GM12878 (cell line): ENCODE results near the gene SMARCC1. TPM values are rescaled to one million over a fixed set of nuclear protein-coding genes. Genes with fewer than 3 reads are reported as not detected.

Source experiments
- ATAC-seq: fragments of 200-7000 bp; cut with Tn5 transposase; 3 replicates; pipeline ENCODE4 v1.9.1; 2020; ENCODE audit warnings: mild to moderate bottlenecking, moderate library complexity
- Bru-seq: library from RNA; stranded (reverse); fragments of 400-500 nt; gene quantifications from one replicate; lab custom pipeline; 2021; lab: Mats Ljungman, UMichigan
- BruChase-seq, 2 experiments: library from RNA; stranded (reverse); fragments of 400-500 nt; gene quantifications; one replicate each; lab custom pipeline; 2021; lab: Mats Ljungman, UMichigan
- BruUV-seq: library from RNA; stranded (reverse); fragments of 400-500 nt; replicated peaks from 2 replicates; lab custom pipeline; 2021; lab: Mats Ljungman, UMichigan
- CTCF ChIA-PET: fragments of 300-600 bp; sonication (Branson Sonifier 250); formaldehyde crosslinking; extraction: SDS; loops from one replicate; lab custom pipeline; 2021; ENCODE audit warnings: inconsistent platforms; lab: Yijun Ruan, JAX
- POLR2A ChIA-PET: fragments of 350-600 bp; formaldehyde crosslinking; extraction: SDS; loops from one replicate; lab custom pipeline; 2021; ENCODE audit warnings: inconsistent platforms; lab: Charles Lee
- RAD21 ChIA-PET: fragments of 300-600 bp; sonication (Branson Sonifier 250); formaldehyde crosslinking; loops from one replicate; lab custom pipeline; 2023; ENCODE audit warnings: antibody characterized with exemption; ENCODE audit not compliant: unreplicated experiment; lab: Charles Lee
- SMC1A ChIA-PET: fragments of 300-600 bp; sonication (Branson Sonifier 250); formaldehyde crosslinking; loops from one replicate; lab custom pipeline; 2023; ENCODE audit not compliant: unreplicated experiment, uncharacterized antibody; lab: Charles Lee
- DNase-seq: peaks from one replicate; pipeline ENCODE4 v3.0.0-alpha.2; 2011; ENCODE audit warnings: low read depth, low spot score
- FAIRE-seq: peaks from 3 replicates; lab custom pipeline; 2011; peaks lifted over from hg19 to GRCh38; lab: Jason Lieb, UNC
- H2AFZ ChIP-seq: 2 replicates; pipeline ENCODE4 v1.6.0; 2011; ENCODE audit warnings: low read depth, low read length, control low read depth; ENCODE audit not compliant: control insufficient read depth
- H3K27ac ChIP-seq: 2 replicates; pipeline ENCODE4 v1.5.1; 2011; ENCODE audit warnings: control low read depth; ENCODE audit not compliant: control insufficient read depth, insufficient read depth
- H3K27me3 ChIP-seq, 2 experiments: replicated peaks in 1 of 2; 2 replicates each; pipeline versions ENCODE4 v1.6.0 to v1.6.1; 2011; ENCODE audit warnings: low read length in 1 of 2; ENCODE audit not compliant: control insufficient read depth in 2 of 2, insufficient read depth in 2 of 2
- H3K36me3 ChIP-seq, 2 experiments: 2 replicates each; pipeline ENCODE4 v1.5.1; 2011; ENCODE audit warnings: low read length in 1 of 2; ENCODE audit not compliant: control insufficient read depth in 2 of 2, insufficient read depth in 2 of 2
- H3K4me1 ChIP-seq: 2 replicates; pipeline ENCODE4 v1.6.1; 2011; ENCODE audit warnings: mild to moderate bottlenecking, low read length, moderate library complexity, mixed read lengths; ENCODE audit not compliant: control insufficient read depth, insufficient read depth
- H3K4me2 ChIP-seq: 2 replicates; pipeline ENCODE4 v1.6.0; 2011; ENCODE audit warnings: control low read depth; ENCODE audit not compliant: control insufficient read depth, insufficient read depth
- H3K4me3 ChIP-seq: fragments of 200-600 bp; sonication (generic); 2 replicates; pipeline ENCODE4 v1.5.1; 2016
- H3K79me2 ChIP-seq: 2 replicates; pipeline ENCODE4 v1.6.0; 2011; ENCODE audit warnings: low read length; ENCODE audit not compliant: control insufficient read depth, insufficient read depth
- H3K9ac ChIP-seq: 2 replicates; pipeline ENCODE4 v1.8.0; 2011; ENCODE audit warnings: low read length, control low read depth, mixed read lengths; ENCODE audit not compliant: control insufficient read depth, insufficient read depth
- H3K9me3 ChIP-seq: replicated peaks from 3 replicates; pipeline ENCODE4 v1.5.1; 2011; ENCODE audit warnings: mild to moderate bottlenecking, low read length; ENCODE audit not compliant: control insufficient read depth, insufficient read depth
- H4K20me1 ChIP-seq: 2 replicates; pipeline ENCODE4 v1.6.0; 2011; ENCODE audit not compliant: control insufficient read depth, insufficient read depth
- ASH2L ChIP-seq: fragments of 300-600, 200-600 bp; sonication (generic); IDR thresholded peaks from 2 replicates; pipeline ENCODE4 v1.6.1; 2017; ENCODE audit warnings: low read depth, mild to moderate bottlenecking, borderline replicate concordance
- CREM ChIP-seq: IDR thresholded peaks from 2 replicates; pipeline ENCODE4 v1.6.1; 2014; ENCODE audit warnings: antibody characterized with exemption, low read depth
- EZH2 ChIP-seq: IDR thresholded peaks from 2 replicates; pipeline ENCODE4 v1.6.1; 2012; ENCODE audit warnings: low read depth, mild to moderate bottlenecking, control low read depth, inconsistent platforms, low read length, borderline replicate concordance; ENCODE audit not compliant: control insufficient read depth
- JUNB ChIP-seq: IDR thresholded peaks from 2 replicates; pipeline ENCODE4 v1.6.1; 2016; ENCODE audit warnings: antibody characterized with exemption, mild to moderate bottlenecking
- LARP7 ChIP-seq: fragments of 450-650 bp; IDR thresholded peaks from 2 replicates; pipeline ENCODE4 v1.6.1; 2017; ENCODE audit warnings: mild to moderate bottlenecking
- NBN ChIP-seq: fragments of 450-650 bp; IDR thresholded peaks from 2 replicates; pipeline ENCODE4 v1.6.1; 2016
- POLR2AphosphoS2 ChIP-seq: IDR thresholded peaks from 2 replicates; pipeline ENCODE4 v1.6.1; 2011; ENCODE audit warnings: low read depth, mild to moderate bottlenecking, low read length, improper control_type of control experiment, moderate library complexity
- RCOR1 ChIP-seq: conservative IDR thresholded peaks from 2 replicates; pipeline ENCODE4 v1.6.1; 2012; ENCODE audit warnings: low read depth, low read length, improper control_type of control experiment
- SRF ChIP-seq, 2 experiments: IDR thresholded peaks; 2 replicates each; pipeline ENCODE4 v1.6.1; 2011; ENCODE audit warnings: low read depth in 2 of 2, low read length in 2 of 2, mild to moderate bottlenecking in 1 of 2, moderate library complexity in 1 of 2
- YBX1 ChIP-seq: fragments of 450-650 bp; IDR thresholded peaks from 2 replicates; pipeline ENCODE4 v1.6.1; 2016; ENCODE audit warnings: antibody characterized with exemption
- ZBED1 ChIP-seq: IDR thresholded peaks from 2 replicates; pipeline ENCODE4 v1.6.1; 2016; ENCODE audit warnings: borderline replicate concordance
- ZNF24 ChIP-seq: fragments of 450-650 bp; IDR thresholded peaks from 2 replicates; pipeline ENCODE4 v1.6.1; 2017; ENCODE audit warnings: antibody characterized with exemption, mild to moderate bottlenecking
- WGBS: methylation state at CpG from one replicate; pipeline ENCODE4 v1.1.6; 2016; ENCODE audit warnings: low lambda C conversion rate; ENCODE audit not compliant: insufficient replicate concordance, insufficient coverage; ENCODE audit errors: missing lambda C conversion rate; 5-methylcytosine and 5-hydroxymethylcytosine counted together
- in situ Hi-C: fragments of 300-500 bp; cut with MboI; formaldehyde crosslinking; loops from 9 replicates; pipeline ENCODE4 v1.14.3; 2018; ENCODE audit warnings: mixed read lengths
- intact Hi-C: fragments of 100-400 bp; cut with micrococcal nuclease; formaldehyde crosslinking; loops from one replicate; pipeline ENCODE4 v1.14.2; 2022; ENCODE audit not compliant: unreplicated experiment
- long read RNA-seq, 2 experiments: library from polyadenylated mRNA; unstranded; transcript quantifications; one replicate each; pipeline ENCODE4 v2.0.0, GENCODE V29; 2019 to 2020
- polyA minus RNA-seq, 3 experiments: library from RNA; depleted of rRNA, polyadenylated mRNA; stranded (reverse); fragments of >200 nt; gene quantifications; 2 replicates each; pipeline ENCODE4 v1.2.3, GENCODE V29; 2011
- polyA plus RNA-seq, 11 experiments: library from polyadenylated mRNA; depleted of rRNA in 4 of 11; unstranded in 6 of 11; stranded (reverse) in 5 of 11; fragments of >200 nt; fragmentation: Nextera tagmentation in 4 of 11; fragmentation: Illumina TruSeq in 1 of 11; extraction: Ambion mirVana in 4 of 11; extraction: Trizol in 1 of 11; gene quantifications; 1 replicate in 1 of 11; 2 replicates in 10 of 11; pipeline versions ENCODE4 v1.2.1 to v1.2.3, GENCODE V29; 2011 to 2016; ENCODE audit warnings: inconsistent platforms in 2 of 11, missing spikeins in 2 of 11, low read depth in 1 of 11
- total RNA-seq, 4 experiments: library from RNA; depleted of rRNA in 3 of 4; stranded (reverse); fragments of >200 nt in 3 of 4; fragmentation: Illumina TruSeq in 1 of 4; extraction: Trizol in 1 of 4; gene quantifications; 2 replicates each; pipeline versions ENCODE4 v1.2.1 to v1.2.3, GENCODE V29; 2013 to 2021
- TF ChIP-seq, protein P1 (sequence below): fragments of 450-650 bp; IDR thresholded peaks from 2 replicates; pipeline ENCODE4 v1.6.1; 2017; ENCODE audit warnings: mild to moderate bottlenecking, moderate library complexity
- TF ChIP-seq, protein P2 (sequence below): fragments of 450-650 bp; IDR thresholded peaks from 2 replicates; pipeline ENCODE4 v1.6.1; 2014; ENCODE audit warnings: mild to moderate bottlenecking

SMARCC1 gene
- total RNA-seq (2013; cell fraction: nucleolus; rRNA removed) = 181 and 197 TPM in 2 replicates
- total RNA-seq (2014; rRNA removed) (49.2 and 55.9 TPM in 2 replicates), total RNA-seq (2014; rRNA removed; fragmentation: Illumina TruSeq; extraction: Trizol) (62.7 and 65.0 TPM in 2 replicates), total RNA-seq (2021) (145 and 147 TPM in 2 replicates), polyA plus RNA-seq (2011; rRNA removed) (39.4 and 65.6 TPM in 2 replicates), polyA plus RNA-seq (2014; fragmentation: Illumina TruSeq; extraction: Trizol) (84.1 and 84.5 TPM in 2 replicates), polyA plus RNA-seq (2014; fragmentation: Nextera tagmentation; extraction: Ambion mirVana) (10 to 100 TPM; 26.6 to 29.2 TPM), polyA plus RNA-seq (2014; rRNA removed) (33.5 and 34.4 TPM in 2 replicates), polyA plus RNA-seq (2016; fragmentation: Nextera tagmentation; extraction: Ambion mirVana) (100 to 1,000 TPM; 116 to 120 TPM), polyA minus RNA-seq (2011; rRNA and poly(A)+ RNA removed) (56.6 and 89.7 TPM in 2 replicates), Bru-seq, nascent RNA (percentile 88 among the genes with signal in this experiment), BruChase-seq, experiment 1, labeled RNA remaining after a 6-hour chase (percentile 90 among the genes with signal in this experiment), BruChase-seq, experiment 2, labeled RNA remaining after a 2-hour chase (percentile 88 among the genes with signal in this experiment)
- 37.4 TPM for polyA plus RNA-seq (2011; ENCODE audit: low read depth)
- polyA plus RNA-seq (2011; cell fraction: cytosol; rRNA removed) = 18.2 and 21.0 TPM in 2 replicates
- 35.7 and 50.6 TPM in 2 replicates for polyA plus RNA-seq (2011; cell fraction: nucleus; rRNA removed)
- 46.6 and 50.4 TPM in 2 replicates for polyA plus RNA-seq (2012)
- 29.8 and 35.3 TPM in 2 replicates for polyA minus RNA-seq (2011; cell fraction: cytosol; rRNA and poly(A)+ RNA removed)
- 31.7 and 57.6 TPM in 2 replicates for polyA minus RNA-seq (2011; cell fraction: nucleus; rRNA and poly(A)+ RNA removed)
- long read RNA-seq, experiment 1, partial matches to known transcripts = 15 of 22 reads
- long read RNA-seq, experiment 1, other reads (novel, unspliced or antisense) = 7 of 22 reads
- long read RNA-seq, experiment 2, partial matches to known transcripts = 33 of 72 reads
- long read RNA-seq, experiment 2, other reads (novel, unspliced or antisense) = 39 of 72 reads

DNA sequence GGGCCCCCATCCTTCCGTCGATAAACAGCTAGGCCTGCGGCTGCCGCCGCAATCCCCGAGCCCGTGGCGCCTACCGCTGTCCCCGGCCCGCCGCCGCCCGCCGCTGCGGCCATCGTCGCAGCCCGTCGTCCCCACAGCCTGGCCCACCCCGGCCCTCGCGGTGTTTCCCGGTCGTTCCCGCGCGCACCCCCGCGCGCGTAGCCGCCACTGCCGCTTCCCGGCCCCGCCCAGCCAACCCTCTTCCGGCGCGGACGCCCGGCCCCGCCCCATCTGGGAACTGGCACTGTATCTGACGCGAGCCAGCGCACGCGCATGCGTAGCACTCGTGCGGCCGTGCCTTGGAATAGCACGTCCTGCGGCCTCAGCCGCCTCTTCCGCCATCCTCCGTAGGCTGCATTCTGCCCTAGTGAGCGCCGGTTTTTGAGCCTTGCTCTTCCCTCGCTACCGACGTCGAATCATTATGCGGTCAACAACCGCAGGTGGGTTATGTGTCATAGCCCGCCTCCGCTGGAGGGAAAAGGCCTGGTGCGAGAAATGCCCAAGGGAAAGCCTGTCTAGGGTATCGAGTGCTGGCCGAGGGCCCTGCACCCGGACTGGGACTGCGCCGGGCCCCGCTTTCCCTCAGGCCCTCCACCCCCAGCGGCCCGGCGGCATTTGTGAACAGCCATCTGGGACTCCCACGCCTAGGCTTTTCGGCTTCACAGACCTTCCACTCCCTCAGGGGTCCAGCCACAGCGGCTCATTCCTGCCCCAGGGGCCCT lies at the start of gene SMARCC1:
Gene SMARCC1 (minus strand): TSS at position 209 of the 761 bp plus-strand sequence. CDS start 96 bp downstream, at position 113.
- H3K79me2 ChIP-seq = peaks cover 51% of the 10 kb centered on the region
- H3K4me3 ChIP-seq = peak within 1 kb of the TSS; percentile 94
- ChIA-PET SMC1A (interaction anchor here (1.3 kb wide), 1 partner anchor 11 kb away, joined by 3 read pairs; no protein-coding TSS in a partner anchor), CTCF (interaction anchor here (1.0 kb wide), 1 partner anchor 360 kb away, joined by 3 read pairs; no protein-coding TSS in a partner anchor), POLR2A (interaction anchor here (0.6 to 1.2 kb wide), 3 partner anchors 35 to 266 kb away, joined by 3 to 4 read pairs (median 3); no protein-coding TSS in a partner anchor), RAD21 (interaction anchor here (2.8 kb wide), 1 partner anchor 40 kb away, joined by 13 read pairs; no protein-coding TSS in a partner anchor)
- H3K36me3 ChIP-seq = peaks cover 0 to 3% of the 10 kb centered on the region in 2 experiments; a peak in 1 of 4 replicates
- H3K9me3 ChIP-seq = no peaks in the 10 kb centered on the region
- DNase-seq (peak; percentile 94), FAIRE-seq (peak; percentile 75), ATAC-seq (peak; percentile 86)
- H3K27ac ChIP-seq = peak within 1 kb of the TSS; percentile 97
- intact Hi-C loops (loop anchor here (5.0 kb wide), 1 partner anchor 40 kb away; no protein-coding TSS in a partner anchor), in situ Hi-C loops (no loop called here)
- BruUV-seq = TSS peak; percentile 96
- H3K4me1 ChIP-seq = peaks cover 5% of the 10 kb centered on the region
- WGBS = 1% methylated on average over 52 of the region's 79 CpGs
- H3K27me3 ChIP-seq = no peaks in the 10 kb centered on the region
- no peaks in the 10 kb centered on the region for H4K20me1 ChIP-seq
- H2AFZ ChIP-seq = peak within 1 kb of the TSS; percentile 87
- peak within 1 kb of the TSS; percentile 99 for H3K4me2 ChIP-seq
- peak within 1 kb of the TSS; percentile 95 for H3K9ac ChIP-seq
- TF ChIP-seq CREM = peak; percentile 89
- TF ChIP-seq ZBED1 = 0 out of 2 replicates have a peak, but pooled peaks have one; percentile 29
- TF ChIP-seq, protein P1, sequence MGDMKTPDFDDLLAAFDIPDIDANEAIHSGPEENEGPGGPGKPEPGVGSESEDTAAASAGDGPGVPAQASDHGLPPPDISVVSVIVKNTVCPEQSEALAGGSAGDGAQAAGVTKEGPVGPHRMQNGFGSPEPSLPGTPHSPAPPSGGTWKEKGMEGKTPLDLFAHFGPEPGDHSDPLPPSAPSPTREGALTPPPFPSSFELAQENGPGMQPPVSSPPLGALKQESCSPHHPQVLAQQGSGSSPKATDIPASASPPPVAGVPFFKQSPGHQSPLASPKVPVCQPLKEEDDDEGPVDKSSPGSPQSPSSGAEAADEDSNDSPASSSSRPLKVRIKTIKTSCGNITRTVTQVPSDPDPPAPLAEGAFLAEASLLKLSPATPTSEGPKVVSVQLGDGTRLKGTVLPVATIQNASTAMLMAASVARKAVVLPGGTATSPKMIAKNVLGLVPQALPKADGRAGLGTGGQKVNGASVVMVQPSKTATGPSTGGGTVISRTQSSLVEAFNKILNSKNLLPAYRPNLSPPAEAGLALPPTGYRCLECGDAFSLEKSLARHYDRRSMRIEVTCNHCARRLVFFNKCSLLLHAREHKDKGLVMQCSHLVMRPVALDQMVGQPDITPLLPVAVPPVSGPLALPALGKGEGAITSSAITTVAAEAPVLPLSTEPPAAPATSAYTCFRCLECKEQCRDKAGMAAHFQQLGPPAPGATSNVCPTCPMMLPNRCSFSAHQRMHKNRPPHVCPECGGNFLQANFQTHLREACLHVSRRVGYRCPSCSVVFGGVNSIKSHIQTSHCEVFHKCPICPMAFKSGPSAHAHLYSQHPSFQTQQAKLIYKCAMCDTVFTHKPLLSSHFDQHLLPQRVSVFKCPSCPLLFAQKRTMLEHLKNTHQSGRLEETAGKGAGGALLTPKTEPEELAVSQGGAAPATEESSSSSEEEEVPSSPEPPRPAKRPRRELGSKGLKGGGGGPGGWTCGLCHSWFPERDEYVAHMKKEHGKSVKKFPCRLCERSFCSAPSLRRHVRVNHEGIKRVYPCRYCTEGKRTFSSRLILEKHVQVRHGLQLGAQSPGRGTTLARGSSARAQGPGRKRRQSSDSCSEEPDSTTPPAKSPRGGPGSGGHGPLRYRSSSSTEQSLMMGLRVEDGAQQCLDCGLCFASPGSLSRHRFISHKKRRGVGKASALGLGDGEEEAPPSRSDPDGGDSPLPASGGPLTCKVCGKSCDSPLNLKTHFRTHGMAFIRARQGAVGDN = peak; percentile 18
- TF ChIP-seq, protein P2, sequence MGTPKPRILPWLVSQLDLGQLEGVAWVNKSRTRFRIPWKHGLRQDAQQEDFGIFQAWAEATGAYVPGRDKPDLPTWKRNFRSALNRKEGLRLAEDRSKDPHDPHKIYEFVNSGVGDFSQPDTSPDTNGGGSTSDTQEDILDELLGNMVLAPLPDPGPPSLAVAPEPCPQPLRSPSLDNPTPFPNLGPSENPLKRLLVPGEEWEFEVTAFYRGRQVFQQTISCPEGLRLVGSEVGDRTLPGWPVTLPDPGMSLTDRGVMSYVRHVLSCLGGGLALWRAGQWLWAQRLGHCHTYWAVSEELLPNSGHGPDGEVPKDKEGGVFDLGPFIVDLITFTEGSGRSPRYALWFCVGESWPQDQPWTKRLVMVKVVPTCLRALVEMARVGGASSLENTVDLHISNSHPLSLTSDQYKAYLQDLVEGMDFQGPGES = no peak
- peak in 1 of 2 experiments; percentile 21; a peak in 1 of 4 replicates for TF ChIP-seq SRF (IDR thresholded peaks at IDR 0.05; ENCODE audit: low read depth in 2 of 2, low read length in 2 of 2)
- 0 out of 2 replicates have a peak, but pooled peaks have one; percentile 62 for TF ChIP-seq POLR2AphosphoS2
- TF ChIP-seq YBX1 = no peak
- peak; percentile 18; the same call in 1 of the 2 replicates for TF ChIP-seq LARP7
- TF ChIP-seq JUNB = peak; percentile 77; the same call in 1 of the 2 replicates
- TF ChIP-seq NBN = peak; percentile 97
- TF ChIP-seq RCOR1 = no peak
- TF ChIP-seq EZH2 = no peak
- TF ChIP-seq ZNF24 = no peak
- TF ChIP-seq ASH2L = 0 out of 2 replicates have a peak, but pooled peaks have one; percentile 64
